HG03045 (cell line): ENCODE results near the gene RNGTT.
"Not testable (repeated sequence)": the region's sequence is repeated elsewhere in the genome, so short reads cannot be mapped to it uniquely, and the experiment has no call there.

Experiments
- ATAC-seq: cut with Tn5 transposase; IDR thresholded peaks from one replicate; pipeline ENCODE4 v1.9.1; 2021; ENCODE audit warnings: mild to moderate bottlenecking, moderate library complexity; ENCODE audit not compliant: unreplicated experiment

Gene RNGTT

DNA sequence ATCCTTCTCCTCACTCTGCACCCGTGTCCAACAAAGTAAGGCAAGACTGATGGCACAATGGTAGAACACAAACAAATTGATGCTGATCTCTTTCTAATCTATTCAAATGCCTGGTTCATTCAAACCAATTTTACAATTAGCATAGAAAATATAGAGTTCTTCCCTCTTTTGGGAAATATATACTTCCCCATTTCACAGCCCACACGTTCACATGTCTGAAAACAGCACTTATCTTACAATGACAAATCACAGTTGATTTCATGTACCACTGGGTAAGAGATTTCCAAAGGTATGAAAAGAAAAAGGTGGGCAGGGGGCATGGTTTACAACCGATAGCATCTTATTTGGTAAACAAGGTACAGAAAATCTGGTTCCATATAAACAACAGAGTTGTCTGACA, 137.6 kb downstream of the RNGTT start:
- no peak for ATAC-seq

DNA sequence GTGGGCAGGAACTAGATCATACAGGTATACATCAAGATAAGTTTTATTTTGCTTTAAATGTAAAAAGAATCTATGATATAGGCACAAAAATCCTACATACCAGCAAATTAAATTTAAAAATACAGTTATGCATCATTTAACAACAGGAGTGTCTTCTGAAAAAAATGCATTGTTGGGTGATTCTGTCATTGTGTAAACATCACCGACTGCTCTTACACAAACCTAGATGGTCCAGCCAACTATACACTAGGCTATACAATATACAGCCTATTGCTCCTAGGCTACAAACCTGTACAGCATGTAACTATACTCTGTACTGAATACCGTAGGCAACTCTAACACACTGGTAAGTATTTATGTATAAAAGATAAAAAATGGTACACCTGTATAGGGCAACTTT, 139.4 kb downstream of the RNGTT start:
- no peak for ATAC-seq

DNA sequence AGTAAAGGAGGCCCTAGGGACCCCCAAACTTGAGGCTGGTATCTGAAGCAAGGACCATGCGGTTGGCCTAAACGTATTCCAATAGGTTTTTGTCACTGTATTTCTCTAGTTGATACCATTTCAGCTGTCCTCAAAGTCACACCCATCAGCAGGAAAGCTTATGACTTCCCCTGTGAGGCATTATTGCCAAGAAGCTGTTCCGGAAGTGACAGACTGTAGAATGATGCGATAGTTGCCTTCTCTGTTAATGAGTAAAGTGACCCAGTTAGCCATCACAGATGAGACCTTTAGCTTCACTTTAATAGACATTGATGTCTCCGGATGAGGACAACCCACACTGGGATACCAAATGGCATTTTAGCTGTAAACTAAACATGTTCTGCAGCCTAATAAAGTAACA, 147.9 kb downstream of the RNGTT start:
- no peak for ATAC-seq

DNA sequence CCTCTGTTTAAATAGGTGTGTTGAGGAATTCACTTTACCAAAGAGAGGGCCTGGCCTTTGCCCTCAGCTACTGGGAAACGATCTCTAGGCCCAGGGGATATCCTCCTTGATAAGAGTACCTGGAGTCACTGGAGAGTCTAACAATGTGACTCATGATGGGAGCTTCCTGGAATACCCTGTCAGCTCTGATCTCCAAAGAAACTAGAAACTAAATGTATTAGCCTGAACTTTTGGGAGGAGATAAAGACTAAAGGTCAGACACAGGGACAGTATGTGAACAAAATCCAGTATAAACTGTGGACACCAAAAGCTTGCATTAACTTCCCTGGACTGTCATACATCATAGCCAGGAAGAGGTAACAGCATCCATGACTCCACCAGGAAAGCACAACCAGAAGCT, 148.5 kb downstream of the RNGTT start:
- no peak for ATAC-seq

DNA sequence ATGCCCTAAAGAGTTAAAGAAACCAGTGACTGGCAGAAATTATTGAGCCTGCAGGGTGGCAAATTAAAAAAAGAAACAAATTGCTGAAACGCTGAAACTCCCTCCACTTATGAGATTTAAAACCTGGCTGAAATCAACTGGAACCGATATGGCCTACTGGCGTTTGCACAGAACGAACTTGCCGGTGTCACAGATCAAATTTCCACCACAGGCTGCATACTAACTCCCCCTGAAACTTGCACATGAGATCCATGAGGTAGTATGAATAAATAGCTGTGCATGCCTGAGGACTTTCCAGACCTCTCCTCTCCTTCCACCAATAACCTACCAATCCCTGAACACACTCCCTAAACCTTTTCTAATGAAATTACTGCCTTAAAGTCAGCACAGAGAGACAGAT, 150.4 kb downstream of the RNGTT start:
- no peak for ATAC-seq

DNA sequence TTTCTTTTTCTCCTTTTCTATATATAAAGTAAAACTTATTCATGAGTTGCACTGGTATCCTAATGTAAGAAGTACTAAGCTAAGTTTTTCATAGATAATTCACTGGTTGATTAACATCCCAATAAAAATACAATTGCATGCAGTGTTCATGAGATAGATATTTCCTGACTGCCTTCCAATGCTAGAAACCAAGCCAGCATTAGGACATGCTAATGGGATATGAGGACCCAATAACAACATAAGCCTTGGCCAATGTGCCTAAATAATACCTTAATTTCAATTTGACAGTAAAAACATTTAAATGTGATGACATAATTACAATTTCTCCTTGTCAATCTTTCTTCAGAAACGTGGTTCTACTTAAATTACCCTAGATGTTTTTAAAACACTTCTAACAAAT, 152.7 kb downstream of the RNGTT start:
- no peak for ATAC-seq

DNA sequence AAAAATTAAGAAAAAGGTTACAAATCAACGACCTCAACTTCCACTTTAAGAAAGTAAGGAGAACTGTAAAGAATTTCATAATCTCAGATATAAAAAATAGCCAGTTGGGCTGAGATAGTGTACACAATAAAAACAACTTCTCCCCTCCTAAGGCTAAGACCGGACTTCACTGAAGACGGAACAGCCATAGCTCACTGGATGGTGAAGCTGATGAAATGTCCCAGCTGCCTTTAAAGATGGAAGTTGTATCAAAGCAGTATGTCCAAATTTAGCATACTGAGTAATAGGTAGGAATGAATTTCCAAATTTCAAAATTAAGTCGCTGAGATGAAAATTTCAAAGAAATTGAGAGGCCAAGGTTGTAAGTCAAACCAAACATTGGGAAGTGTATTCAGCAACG, 153.3 kb downstream of the RNGTT start:
- ATAC-seq: no peak

DNA sequence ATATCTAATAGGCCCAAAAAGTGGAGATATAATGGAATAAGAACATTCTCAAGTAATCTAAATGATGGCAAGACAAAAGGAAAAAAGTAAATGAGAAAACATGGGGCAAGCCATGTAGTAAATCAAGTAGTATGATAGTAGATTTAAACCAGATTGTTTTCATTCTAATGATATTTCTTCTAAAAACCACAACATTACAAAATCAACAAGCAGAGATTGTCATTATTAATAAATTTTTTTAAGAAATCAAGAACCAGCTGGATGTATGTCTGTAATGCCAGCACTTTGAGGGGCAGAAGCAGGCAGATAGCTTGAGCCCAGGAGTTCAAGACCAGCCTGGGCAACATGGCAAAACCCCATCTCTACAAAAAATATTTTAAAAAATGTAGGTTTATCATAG, 155.0 kb downstream of the RNGTT start:
- no peak for ATAC-seq

DNA sequence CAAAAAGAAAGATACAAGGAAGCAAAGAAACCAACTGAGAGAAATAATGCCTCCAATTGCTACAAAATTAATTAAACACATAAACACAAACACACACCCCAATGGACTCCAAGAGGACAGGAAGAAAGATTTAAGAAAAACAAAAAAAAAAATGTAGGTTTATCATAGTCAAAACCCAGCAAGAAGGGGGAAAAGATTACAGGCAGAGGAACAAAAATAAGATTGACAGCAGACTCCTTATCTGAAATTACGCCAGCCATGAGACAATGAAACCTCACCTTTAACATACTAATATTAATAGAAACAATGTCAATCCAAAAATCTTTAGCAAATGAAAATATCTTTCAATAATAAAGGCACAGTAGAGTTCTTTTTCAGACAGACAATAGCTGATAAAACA, 155.8 kb downstream of the RNGTT start:
- ATAC-seq: no peak

DNA sequence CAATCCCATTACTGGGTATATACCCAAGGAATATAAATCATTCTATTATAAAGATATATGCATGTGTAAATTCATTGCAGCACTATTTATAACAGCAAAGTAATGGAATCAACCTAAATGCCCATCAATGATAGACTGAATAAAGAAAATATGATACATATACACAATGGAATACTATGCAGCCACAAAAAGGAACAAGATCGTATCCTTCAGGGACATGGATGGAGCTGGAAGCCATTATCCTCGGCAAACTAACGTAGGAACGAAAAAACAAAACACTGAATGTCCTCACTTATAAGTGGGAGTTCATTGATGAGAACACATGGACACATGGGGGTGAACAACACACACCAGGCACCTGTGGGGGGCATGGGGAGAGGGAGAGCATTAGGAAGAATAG, 156.7 kb downstream of the RNGTT start:
- no peak for ATAC-seq

DNA sequence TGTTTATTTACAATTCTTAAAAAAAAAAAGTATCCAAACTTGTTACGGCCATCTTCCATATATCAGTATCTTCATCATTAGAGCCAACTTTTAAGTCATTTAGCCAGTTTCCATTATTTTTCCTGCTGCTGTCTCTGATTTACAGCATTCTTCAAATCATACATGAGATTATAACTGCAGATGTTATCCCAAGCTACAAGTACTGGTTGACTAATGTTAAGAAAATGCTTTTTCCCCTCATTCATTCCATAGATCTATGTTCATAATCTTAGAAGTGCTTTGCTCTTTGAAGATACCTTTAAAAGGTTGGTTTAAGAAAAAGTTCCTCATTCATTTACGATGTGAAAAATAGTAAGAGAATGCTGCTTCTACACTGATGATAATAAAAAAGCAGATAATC, 158.7 kb downstream of the RNGTT start:
- no peak for ATAC-seq

DNA sequence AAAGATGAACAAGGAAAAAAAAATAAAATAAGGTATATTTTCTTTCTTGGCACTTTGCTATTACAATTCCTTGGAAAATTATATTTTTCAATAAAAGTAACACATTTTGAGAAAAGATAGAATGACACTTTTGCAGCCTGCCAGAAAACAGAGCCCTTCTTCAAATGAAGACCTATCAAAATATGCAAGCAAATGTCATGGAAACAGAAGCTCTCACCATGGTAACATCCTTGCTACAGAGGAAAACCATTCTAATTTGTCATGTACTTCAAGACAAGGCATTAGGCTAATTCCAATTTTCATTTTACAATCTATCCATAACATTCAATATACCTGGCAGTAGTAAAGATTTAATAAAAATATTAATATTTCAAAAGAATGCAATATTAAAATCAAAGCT, 177.9 kb downstream of the RNGTT start:
- no peak for ATAC-seq

DNA sequence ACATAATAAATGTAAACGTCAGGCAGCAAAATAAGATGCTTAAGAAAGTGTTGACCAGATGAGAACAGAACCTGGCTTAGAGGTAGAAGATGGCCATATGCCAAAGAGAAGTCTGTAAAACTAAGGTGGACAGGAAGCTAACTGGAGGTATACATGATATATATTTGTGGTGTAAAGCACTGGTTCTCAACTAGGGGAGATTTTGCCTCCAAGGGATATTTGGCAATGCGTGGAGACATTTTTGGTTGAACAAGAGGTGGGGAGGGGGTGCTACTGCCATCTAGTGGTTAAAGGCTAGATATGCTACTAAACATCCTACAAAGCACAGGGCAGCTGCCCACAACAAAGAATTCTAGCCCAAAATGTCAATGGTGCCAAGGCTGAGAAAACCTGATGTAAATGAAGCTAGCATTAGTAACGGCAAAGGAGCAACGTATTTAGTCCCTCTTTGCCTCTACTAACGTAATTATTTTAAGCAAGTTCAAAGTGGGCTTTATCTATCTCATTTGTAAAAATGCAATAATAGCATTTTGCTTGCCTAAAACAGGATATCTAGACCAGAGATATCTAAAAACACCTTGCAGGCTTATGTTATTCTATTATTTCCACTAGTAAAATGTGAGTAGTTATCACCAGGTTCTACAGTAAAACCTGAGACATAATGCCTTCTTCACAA, 182.6 kb downstream of the RNGTT start:
- ATAC-seq: peak; percentile 52

DNA sequence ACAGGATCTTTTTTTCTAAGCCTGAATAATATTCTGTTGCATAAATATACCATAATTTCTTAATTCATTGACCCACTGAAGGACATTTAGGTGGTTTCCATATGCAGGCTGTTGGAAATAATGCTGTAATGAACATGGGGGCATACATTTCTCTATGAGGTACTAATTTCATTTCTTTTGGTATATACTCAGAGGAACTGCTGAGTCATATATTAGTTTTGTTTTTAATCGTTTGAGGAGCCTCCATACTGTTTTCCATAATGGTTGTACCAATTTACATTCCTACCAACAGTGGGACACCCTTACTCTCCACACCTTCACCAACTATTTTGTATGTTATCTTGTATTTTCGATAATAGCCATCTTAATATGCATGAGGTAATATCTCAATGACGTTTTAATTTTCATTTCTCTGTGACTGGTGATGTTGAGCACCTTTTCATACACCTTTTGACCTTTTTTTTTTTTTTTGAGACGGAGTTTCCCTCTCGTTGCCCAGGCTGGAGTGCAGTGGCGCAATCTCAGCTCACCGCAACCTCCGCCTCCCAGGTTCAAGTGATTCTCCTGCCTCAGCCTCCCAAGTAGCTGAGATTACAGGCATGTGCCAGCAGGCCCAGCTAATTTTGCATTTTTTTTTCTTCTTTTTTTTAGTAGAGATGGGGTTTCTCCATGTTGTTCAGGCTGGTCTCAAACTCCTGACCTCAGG, 187.4 kb downstream of the RNGTT start:
- ATAC-seq: no peak

DNA sequence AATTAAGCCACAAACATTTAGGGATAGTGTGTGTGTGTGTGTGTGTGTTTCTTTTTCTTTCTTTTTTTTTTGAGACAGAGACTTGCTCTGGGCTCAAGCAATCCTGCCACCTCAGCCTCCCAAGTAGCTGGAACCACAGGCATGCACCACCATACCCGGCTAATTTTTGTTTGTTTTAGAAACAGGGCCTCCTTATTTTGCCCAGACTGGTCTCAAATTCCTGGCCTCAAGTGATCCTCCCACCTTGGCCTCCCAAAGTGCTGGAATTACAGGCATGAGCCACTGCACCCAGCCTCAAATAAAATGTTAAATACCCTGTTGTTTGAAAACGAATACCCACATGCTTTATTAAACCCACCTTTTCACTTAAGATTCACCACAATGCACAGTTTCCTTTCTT, 195.3 kb downstream of the RNGTT start:
- not testable (repeated sequence) for ATAC-seq

DNA sequence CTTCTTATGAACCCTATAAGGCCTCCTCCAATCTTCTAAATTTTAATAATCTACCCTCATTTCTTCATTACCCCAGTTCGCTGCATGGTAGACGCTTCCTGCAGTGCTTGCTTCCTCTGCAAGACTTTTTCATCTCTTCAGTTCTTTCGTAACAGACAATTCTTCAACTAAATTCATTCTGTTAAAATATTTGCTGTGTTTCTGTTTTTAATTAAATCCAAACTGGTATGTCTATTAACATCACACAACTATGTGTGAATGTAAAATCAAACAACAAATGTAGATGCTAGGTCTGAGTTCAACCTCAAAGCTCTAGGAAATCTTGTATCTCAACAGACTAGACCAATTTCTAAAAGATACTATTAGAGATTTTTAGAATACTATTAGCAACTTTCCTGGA, 199.3 kb downstream of the RNGTT start:
- no peak for ATAC-seq

DNA sequence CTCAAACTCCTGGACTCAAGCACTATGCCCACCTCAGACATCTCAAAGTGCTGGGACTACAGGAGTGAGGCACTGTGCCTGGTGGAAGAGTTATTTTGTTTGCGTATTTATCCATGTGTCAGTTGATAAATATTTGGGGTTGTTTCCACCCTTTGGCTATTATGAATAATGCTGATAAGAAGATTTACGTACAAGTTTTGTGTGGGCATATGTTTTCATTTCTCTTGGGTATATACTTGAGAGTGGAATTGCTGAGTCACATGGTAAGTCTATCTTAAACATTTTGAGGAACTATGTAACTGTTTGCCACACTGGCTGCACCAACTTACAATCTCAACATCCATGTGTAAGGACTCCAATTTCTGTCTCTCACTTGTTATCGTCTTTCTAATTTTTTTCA, 200.3 kb downstream of the RNGTT start:
- no peak for ATAC-seq

DNA sequence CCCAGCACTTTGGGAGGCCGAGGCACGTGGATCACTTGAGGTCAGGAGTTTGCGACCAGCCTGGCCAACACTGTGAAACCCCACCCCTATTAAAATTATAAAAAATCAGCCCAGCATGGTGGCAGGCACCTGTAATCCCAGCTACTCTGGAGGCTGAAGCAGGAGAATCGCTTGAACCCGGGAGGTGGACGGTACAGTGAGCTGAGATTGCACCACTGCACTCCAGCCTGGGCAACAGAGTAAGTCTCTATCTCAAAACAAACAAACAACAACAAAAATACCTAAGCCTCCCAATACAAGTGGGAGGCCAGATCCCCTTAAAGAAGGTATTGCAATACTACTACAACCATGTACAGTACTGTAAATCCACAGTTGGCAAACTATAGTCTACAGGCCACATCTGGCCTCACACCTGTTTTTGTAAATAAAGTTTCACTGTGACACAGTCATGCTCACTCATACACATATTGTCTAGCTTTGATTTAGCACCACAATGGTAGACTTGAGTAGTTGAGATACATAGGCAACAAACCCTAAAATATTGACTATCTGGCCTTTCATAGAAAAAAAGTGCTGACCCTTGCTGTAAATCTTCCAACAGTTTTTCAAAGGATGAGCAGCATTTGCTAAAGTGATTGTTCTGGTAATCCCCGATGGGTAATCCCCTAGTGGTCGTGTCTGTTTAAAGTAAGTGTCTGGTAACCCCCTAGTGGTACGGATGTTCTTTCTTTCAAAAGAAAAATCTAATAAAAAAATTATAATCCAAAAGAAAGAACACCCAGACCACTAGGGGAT, 202.0 kb downstream of the RNGTT start:
- ATAC-seq: peak; percentile 69

DNA sequence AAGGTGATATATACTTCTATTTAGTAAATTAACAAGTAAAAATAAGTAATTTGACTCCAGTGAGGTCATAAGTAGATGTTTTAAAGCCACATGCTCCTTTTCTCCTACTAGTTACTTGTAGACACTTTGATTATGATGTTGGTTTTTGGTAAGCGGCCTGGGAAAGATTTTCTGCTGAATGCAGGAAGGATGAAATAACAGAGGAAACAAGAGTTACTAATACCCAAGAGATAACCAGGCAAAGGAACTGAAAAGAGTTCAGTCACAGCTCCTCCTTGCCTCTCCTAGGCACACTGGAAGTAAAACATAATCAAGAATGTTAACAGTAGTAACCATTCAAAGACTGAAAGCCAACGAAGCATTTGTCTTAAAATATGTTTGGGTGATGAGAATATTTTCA, 203.3 kb downstream of the RNGTT start:
- ATAC-seq: no peak

DNA sequence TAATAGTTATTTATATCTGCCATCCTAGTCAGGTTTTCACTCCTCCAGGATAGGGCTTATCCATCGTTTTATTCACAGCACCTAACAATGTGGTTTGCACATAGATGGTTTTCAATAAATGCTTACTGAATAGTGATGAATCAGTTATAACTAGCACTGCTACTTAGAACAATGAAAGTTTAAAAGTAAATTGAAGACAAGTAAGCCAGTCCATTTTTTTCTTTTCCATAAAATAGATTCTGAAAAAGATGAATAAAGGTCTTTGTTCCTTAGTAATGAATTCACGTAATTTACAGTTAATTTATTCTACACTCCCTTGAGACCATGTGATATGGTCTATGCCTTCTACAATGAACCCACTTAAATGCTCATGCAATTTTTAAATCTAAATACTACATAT, 212.5 kb downstream of the RNGTT start:
- ATAC-seq: no peak

DNA sequence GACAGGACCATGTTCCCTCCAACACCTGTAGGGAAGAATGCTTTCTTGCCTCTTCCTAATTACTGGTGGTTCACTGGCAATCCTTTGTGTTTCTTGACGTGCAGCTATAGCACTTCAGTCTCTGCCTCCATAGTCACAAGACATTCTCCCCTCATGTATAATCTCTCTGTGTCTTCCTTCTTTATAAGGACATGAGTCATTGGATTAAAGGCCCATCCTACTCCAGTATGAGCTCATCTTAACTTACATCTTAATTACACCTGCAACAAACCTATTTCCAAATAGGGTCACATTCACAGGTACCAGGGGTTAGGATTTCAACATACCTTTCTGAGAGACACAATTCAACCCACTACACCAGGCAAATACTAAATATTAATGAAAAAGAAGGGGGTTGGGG, 213.6 kb downstream of the RNGTT start:
- no peak for ATAC-seq

DNA sequence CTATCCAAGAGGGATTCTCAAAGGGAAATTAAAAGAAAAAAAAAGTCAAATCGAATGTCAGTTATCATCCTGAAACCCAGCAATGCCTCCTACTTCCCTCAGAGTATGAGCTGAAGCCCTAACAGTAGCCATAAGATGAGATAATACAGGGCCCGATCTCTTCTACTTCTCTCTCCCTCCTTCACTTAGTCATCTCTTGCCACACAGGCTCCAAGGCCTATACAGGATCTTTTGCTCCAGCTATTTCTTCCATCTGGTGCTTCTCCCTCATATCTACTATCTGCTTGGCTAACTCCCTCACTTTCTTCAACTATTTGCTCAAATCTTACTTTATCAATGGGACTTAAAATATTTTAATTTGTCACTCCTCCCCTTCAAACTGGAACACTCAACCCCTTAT, 215.3 kb downstream of the RNGTT start:
- ATAC-seq: no peak
